K562 (cell line): ENCODE data around the gene HNRNPLL. TPM values are rescaled to one million over a fixed set of nuclear protein-coding genes. Genes with fewer than 3 reads are reported as not detected.

Experiments used
- ARID2 ChIP-seq: fragments of 450-650 bp; IDR thresholded peaks from 2 replicates; pipeline ENCODE4 v1.6.1; 2017; ENCODE audit warnings: antibody characterized with exemption, mild to moderate bottlenecking
- CREM ChIP-seq: IDR thresholded peaks from 2 replicates; pipeline ENCODE4 v1.6.1; 2014; ENCODE audit warnings: antibody characterized with exemption, low read depth
- E2F8 ChIP-seq: fragments of 450-650 bp; IDR thresholded peaks from 2 replicates; pipeline ENCODE4 v1.7.1; 2018; ENCODE audit warnings: mild to moderate bottlenecking, low read depth; ENCODE audit not compliant: partially characterized antibody
- FOXM1 ChIP-seq, 2 experiments: fragments of 450-650 bp in 1 of 2; sonication (generic) in 1 of 2; formaldehyde crosslinking in 1 of 2; IDR thresholded peaks; 2 replicates each; pipeline versions ENCODE4 v1.6.1 to v1.9.0; 2017 to 2022; ENCODE audit warnings: low read depth in 2 of 2, mild to moderate bottlenecking in 2 of 2, missing genetic modification reagents in 1 of 2, moderate library complexity in 1 of 2
- KHSRP ChIP-seq: fragments of 450-650 bp; IDR thresholded peaks from 2 replicates; pipeline ENCODE4 v1.6.1; 2017
- MEF2A ChIP-seq: IDR thresholded peaks from 2 replicates; pipeline ENCODE4 v1.6.1; 2011; ENCODE audit warnings: low read depth, mild to moderate bottlenecking, low read length, moderate library complexity; ENCODE audit not compliant: control insufficient read depth
- MLX ChIP-seq, 2 experiments: fragments of 450-650 bp in 1 of 2; sonication (generic) in 1 of 2; formaldehyde crosslinking; conservative IDR thresholded peaks; 2 replicates each; pipeline versions ENCODE4 v1.4.0 to v1.8.1; 2020 to 2022; ENCODE audit warnings: mild to moderate bottlenecking in 1 of 2, missing genetic modification reagents in 1 of 2
- PRPF4 ChIP-seq: fragments of 200-400 bp; formaldehyde crosslinking; IDR thresholded peaks from one replicate; pipeline ENCODE4 v1.6.1; 2017; ENCODE audit warnings: low read length, low read depth, mild to moderate bottlenecking; ENCODE audit not compliant: insufficient read depth, poor library complexity, severe bottlenecking
- RBM14 ChIP-seq: fragments of 200-400 bp; formaldehyde crosslinking; IDR thresholded peaks from 2 replicates; pipeline ENCODE4 v1.6.1; 2018; ENCODE audit warnings: low read depth, mild to moderate bottlenecking, low read length, moderate library complexity, borderline replicate concordance; ENCODE audit not compliant: insufficient read depth
- SREBF2 ChIP-seq: sonication (generic); formaldehyde crosslinking; IDR thresholded peaks from 2 replicates; pipeline ENCODE4 v1.4.0; 2020; ENCODE audit warnings: mild to moderate bottlenecking, missing genetic modification reagents
- ZBTB1 ChIP-seq: sonication (generic); formaldehyde crosslinking; IDR thresholded peaks from 2 replicates; pipeline ENCODE4 v1.8.1; 2023; ENCODE audit warnings: missing genetic modification reagents, low read depth, mild to moderate bottlenecking, borderline replicate concordance
- ZNF398 ChIP-seq: fragments of 250-450 bp; sonication (Bioruptor Pico); IDR thresholded peaks from 2 replicates; pipeline ENCODE4 v1.8.0; 2021; ENCODE audit warnings: moderate library complexity, mild to moderate bottlenecking, inconsistent platforms
- ZNF431 ChIP-seq: sonication (generic); formaldehyde crosslinking; IDR thresholded peaks from 2 replicates; pipeline ENCODE4 v1.8.0; 2022; ENCODE audit warnings: mild to moderate bottlenecking, missing genetic modification reagents
- ZNF57 ChIP-seq: fragments of 450-650 bp; formaldehyde crosslinking; IDR thresholded peaks from 2 replicates; pipeline ENCODE4 v1.4.0; 2020; ENCODE audit warnings: mild to moderate bottlenecking, moderate library complexity
- ZZZ3 ChIP-seq: fragments of 450-650 bp; IDR thresholded peaks from 2 replicates; pipeline ENCODE4 v1.6.1; 2016; ENCODE audit warnings: antibody characterized with exemption, mild to moderate bottlenecking, moderate library complexity
- polyA plus RNA-seq, 8 experiments: library from polyadenylated mRNA; depleted of rRNA in 4 of 8; stranded (reverse) in 5 of 8; unstranded in 3 of 8; fragments of >200 nt; fragmentation: Nextera tagmentation in 2 of 8; fragmentation: Illumina TruSeq in 1 of 8; extraction: Ambion mirVana in 2 of 8; extraction: Trizol in 1 of 8; gene quantifications; 2 replicates each; pipeline versions ENCODE4 v1.2.1 to v1.2.3, GENCODE V29; 2011 to 2014; ENCODE audit warnings: inconsistent platforms in 1 of 8, missing spikeins in 1 of 8
- total RNA-seq, 7 experiments: library from RNA; depleted of rRNA in 6 of 7; stranded (reverse); fragments of >200 nt in 6 of 7; fragmentation: Illumina TruSeq in 2 of 7; extraction: Trizol in 2 of 7; gene quantifications; 2 replicates each; pipeline versions ENCODE4 v1.2.1 to v1.2.3, GENCODE V29; 2011 to 2021; ENCODE audit warnings: low replicate concordance in 1 of 7
- TF ChIP-seq, protein P1 (sequence below): fragments of 250-450 bp; sonication (Bioruptor Pico); IDR thresholded peaks from 2 replicates; pipeline ENCODE4 v1.8.0; 2022; ENCODE audit warnings: moderate library complexity, mild to moderate bottlenecking, inconsistent platforms
- TF ChIP-seq, protein P2 (sequence below): sonication (generic); formaldehyde crosslinking; IDR thresholded peaks from 2 replicates; pipeline ENCODE4 v1.8.0; 2023; ENCODE audit warnings: mild to moderate bottlenecking, missing genetic modification reagents

The HNRNPLL gene
- total and polyA plus RNA-seq, 9 of the 15 experiments (the other 6 are each of a cell fraction or from before 2014, with no cell fraction given): 19.8 to 135 (median 57.8) TPM

- TF ChIP-seq FOXM1 (IDR thresholded peaks at IDR 0.05; ENCODE audit: low read depth): no peak
- TF ChIP-seq FOXM1 (CRISPR knock-in tag; IDR thresholded peaks at IDR 0.05; ENCODE audit: low read depth): no peak
- 0 out of 2 replicates have a peak, but pooled peaks have one; percentile 72 for TF ChIP-seq ZBTB1 (CRISPR knock-in tag)
- no peak for TF ChIP-seq ARID2
- TF ChIP-seq, protein P1, sequence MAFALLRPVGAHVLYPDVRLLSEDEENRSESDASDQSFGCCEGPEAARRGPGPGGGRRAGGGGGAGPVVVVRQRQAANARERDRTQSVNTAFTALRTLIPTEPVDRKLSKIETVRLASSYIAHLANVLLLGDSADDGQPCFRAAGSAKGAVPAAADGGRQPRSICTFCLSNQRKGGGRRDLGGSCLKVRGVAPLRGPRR (CRISPR knock-in tag): no peak
- no peak for TF ChIP-seq RBM14
- TF ChIP-seq ZZZ3: no peak
- no peak for TF ChIP-seq MEF2A
- no peak for TF ChIP-seq KHSRP
- no peak for TF ChIP-seq PRPF4
- no peak for TF ChIP-seq SREBF2 (CRISPR knock-in tag)
- TF ChIP-seq CREM: peak; percentile 69
- TF ChIP-seq E2F8: no peak
- TF ChIP-seq ZNF398 (CRISPR knock-in tag): no peak
- TF ChIP-seq ZNF431: no peak
- no peak for TF ChIP-seq MLX (CRISPR knock-in tag; conservative IDR thresholded peaks at IDR 0.05)
- no peak for TF ChIP-seq ZNF57 (CRISPR knock-in tag)
- TF ChIP-seq, protein P2, sequence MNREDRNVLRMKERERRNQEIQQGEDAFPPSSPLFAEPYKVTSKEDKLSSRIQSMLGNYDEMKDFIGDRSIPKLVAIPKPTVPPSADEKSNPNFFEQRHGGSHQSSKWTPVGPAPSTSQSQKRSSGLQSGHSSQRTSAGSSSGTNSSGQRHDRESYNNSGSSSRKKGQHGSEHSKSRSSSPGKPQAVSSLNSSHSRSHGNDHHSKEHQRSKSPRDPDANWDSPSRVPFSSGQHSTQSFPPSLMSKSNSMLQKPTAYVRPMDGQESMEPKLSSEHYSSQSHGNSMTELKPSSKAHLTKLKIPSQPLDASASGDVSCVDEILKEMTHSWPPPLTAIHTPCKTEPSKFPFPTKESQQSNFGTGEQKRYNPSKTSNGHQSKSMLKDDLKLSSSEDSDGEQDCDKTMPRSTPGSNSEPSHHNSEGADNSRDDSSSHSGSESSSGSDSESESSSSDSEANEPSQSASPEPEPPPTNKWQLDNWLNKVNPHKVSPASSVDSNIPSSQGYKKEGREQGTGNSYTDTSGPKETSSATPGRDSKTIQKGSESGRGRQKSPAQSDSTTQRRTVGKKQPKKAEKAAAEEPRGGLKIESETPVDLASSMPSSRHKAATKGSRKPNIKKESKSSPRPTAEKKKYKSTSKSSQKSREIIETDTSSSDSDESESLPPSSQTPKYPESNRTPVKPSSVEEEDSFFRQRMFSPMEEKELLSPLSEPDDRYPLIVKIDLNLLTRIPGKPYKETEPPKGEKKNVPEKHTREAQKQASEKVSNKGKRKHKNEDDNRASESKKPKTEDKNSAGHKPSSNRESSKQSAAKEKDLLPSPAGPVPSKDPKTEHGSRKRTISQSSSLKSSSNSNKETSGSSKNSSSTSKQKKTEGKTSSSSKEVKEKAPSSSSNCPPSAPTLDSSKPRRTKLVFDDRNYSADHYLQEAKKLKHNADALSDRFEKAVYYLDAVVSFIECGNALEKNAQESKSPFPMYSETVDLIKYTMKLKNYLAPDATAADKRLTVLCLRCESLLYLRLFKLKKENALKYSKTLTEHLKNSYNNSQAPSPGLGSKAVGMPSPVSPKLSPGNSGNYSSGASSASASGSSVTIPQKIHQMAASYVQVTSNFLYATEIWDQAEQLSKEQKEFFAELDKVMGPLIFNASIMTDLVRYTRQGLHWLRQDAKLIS (CRISPR knock-in tag): no peak; the same call in 1 of the 2 replicates
Observed at GRCh38 chr2:38602732-38603401, at the start of gene HNRNPLL (continued).
